K562 (cell line): Measurements from ENCODE around the gene ZNF124. TPM values are rescaled to one million over a fixed set of nuclear protein-coding genes. Genes with fewer than 3 reads are reported as not detected.

Experiments
- ATAC-seq: fragments of 200-7000 bp; cut with Tn5 transposase; 3 replicates; pipeline ENCODE4 v1.9.1; 2020; ENCODE audit warnings: moderate library complexity
- BruUV-seq: library from RNA; stranded (reverse); fragments of 400-500 nt; replicated peaks from 2 replicates; lab custom pipeline; 2021; lab: Mats Ljungman, UMichigan
- CTCF ChIA-PET: fragments of 300-600 bp; formaldehyde crosslinking; extraction: SDS; loops from one replicate; lab custom pipeline; 2021; ENCODE audit warnings: low intra/inter-chr PET ratio; lab: Yijun Ruan, JAX
- POLR2A ChIA-PET: fragments of 300-600, 350-650 bp; sonication (Branson Sonifier 250); formaldehyde crosslinking; extraction: SDS; loops from one replicate; lab custom pipeline; 2021; ENCODE audit warnings: antibody characterized with exemption, inconsistent platforms; lab: Yijun Ruan, JAX
- DNase-seq, 4 experiments: peaks; one replicate each; pipeline versions ENCODE4 v3.0.0 to v3.0.0-alpha.2; 2011 to 2018; ENCODE audit warnings: low spot score in 3 of 4, mixed read lengths in 3 of 4; ENCODE audit errors: extremely low read depth in 1 of 4
- FAIRE-seq: peaks from 2 replicates; lab custom pipeline; 2011; peaks lifted over from hg19 to GRCh38; lab: Jason Lieb, UNC
- H2AFZ ChIP-seq: 2 replicates; pipeline ENCODE4 v1.6.0; 2011; ENCODE audit warnings: low read depth, low read length, control low read depth, inconsistent platforms
- H3K27ac ChIP-seq: fragments of 200-600 bp; 3 replicates; pipeline ENCODE4 v1.8.0; 2011; ENCODE audit warnings: low read depth, mild to moderate bottlenecking, control low read depth, inconsistent platforms, low read length, moderate library complexity, mixed read lengths; ENCODE audit errors: extremely low read depth
- H3K27me3 ChIP-seq, 2 experiments: fragments of 300-600 bp in 1 of 2; 2 replicates in 1 of 2; 3 replicates in 1 of 2; pipeline versions ENCODE4 v1.6.0 to v1.8.0; 2011; ENCODE audit warnings: inconsistent platforms in 2 of 2, low read length in 2 of 2, mild to moderate bottlenecking in 1 of 2, mixed read lengths in 1 of 2, moderate library complexity in 1 of 2; ENCODE audit not compliant: control insufficient read depth in 2 of 2, insufficient read depth in 2 of 2
- H3K36me3 ChIP-seq: fragments of 300-600 bp; 3 replicates; pipeline ENCODE4 v1.8.0; 2011; ENCODE audit warnings: mild to moderate bottlenecking, low read length, inconsistent platforms; ENCODE audit not compliant: control insufficient read depth, insufficient read depth
- H3K4me1 ChIP-seq, 2 experiments: fragments of 200-600 bp in 1 of 2; replicated peaks in 1 of 2; 2 replicates in 1 of 2; 3 replicates in 1 of 2; pipeline versions ENCODE4 v1.5.1 to v1.8.0; 2011; ENCODE audit warnings: inconsistent platforms in 2 of 2, low read length in 2 of 2, mild to moderate bottlenecking in 1 of 2, mixed read lengths in 1 of 2, moderate library complexity in 1 of 2; ENCODE audit not compliant: control insufficient read depth in 2 of 2, insufficient read depth in 2 of 2
- H3K4me2 ChIP-seq: 2 replicates; pipeline ENCODE4 v1.6.1; 2011; ENCODE audit warnings: low read length, control low read depth, inconsistent platforms, mixed read lengths; ENCODE audit not compliant: insufficient read depth
- H3K4me3 ChIP-seq: fragments of 200-600 bp; sonication (generic), shearing (Covaris generic); 2 replicates; pipeline ENCODE4 v1.5.1; 2016; ENCODE audit warnings: control low read depth, inconsistent platforms
- H3K79me2 ChIP-seq: fragments of 200-600 bp; 3 replicates; pipeline ENCODE4 v1.8.0; 2011; ENCODE audit warnings: low read length, inconsistent platforms; ENCODE audit not compliant: control insufficient read depth, insufficient read depth
- H3K9ac ChIP-seq, 2 experiments: 2 replicates each; pipeline versions ENCODE4 v1.6.0 to v1.6.1; 2011; ENCODE audit warnings: low read depth in 2 of 2, low read length in 2 of 2, control low read depth in 1 of 2, inconsistent platforms in 1 of 2, mild to moderate bottlenecking in 1 of 2, mixed read lengths in 1 of 2; ENCODE audit not compliant: insufficient read depth in 1 of 2
- H3K9me1 ChIP-seq: one replicate; pipeline ENCODE4 v1.6.0; 2011; ENCODE audit warnings: inconsistent platforms, mild to moderate bottlenecking, low read length, moderate library complexity; ENCODE audit not compliant: control insufficient read depth, insufficient read depth
- H3K9me3 ChIP-seq: replicated peaks from 2 replicates; pipeline ENCODE4 v1.5.1; 2011; ENCODE audit warnings: low read depth, low read length, inconsistent platforms; ENCODE audit not compliant: control insufficient read depth, insufficient read depth
- H4K20me1 ChIP-seq: replicated peaks from 2 replicates; pipeline ENCODE4 v1.6.1; 2011; ENCODE audit warnings: low read length, inconsistent platforms, mixed read lengths; ENCODE audit not compliant: control insufficient read depth, insufficient read depth
- NR2C2 ChIP-seq, 2 experiments: fragments of 200-800 bp in 1 of 2; sonication (Bioruptor generic) in 1 of 2; sonication (generic) in 1 of 2; formaldehyde crosslinking in 1 of 2; IDR thresholded peaks; 2 replicates each; pipeline versions ENCODE4 v1.6.1 to v1.8.0; 2016 to 2022; ENCODE audit warnings: mild to moderate bottlenecking in 1 of 2, missing compliant biosample characterization in 1 of 2, missing genetic modification characterization in 1 of 2, missing genetic modification reagents in 1 of 2
- POLR2G ChIP-seq: fragments of 200-400 bp; formaldehyde crosslinking; IDR thresholded peaks from 2 replicates; pipeline ENCODE4 v1.6.1; 2017; ENCODE audit warnings: low read depth, mild to moderate bottlenecking, antibody characterized with exemption, low read length, moderate library complexity
- ZBTB33 ChIP-seq: sonication (generic); formaldehyde crosslinking; IDR thresholded peaks from 2 replicates; pipeline ENCODE4 v1.8.1; 2023; ENCODE audit warnings: mild to moderate bottlenecking, missing genetic modification reagents
- ZNF197 ChIP-seq: fragments of 200-800 bp; sonication (Bioruptor generic); IDR thresholded peaks from 2 replicates; pipeline ENCODE4 v1.6.1; 2016; ENCODE audit warnings: low read depth, missing genetic modification characterization, missing compliant biosample characterization
- ZNF778 ChIP-seq: fragments of 450-650 bp; formaldehyde crosslinking; IDR thresholded peaks from 2 replicates; pipeline ENCODE4 v1.4.0; 2020; ENCODE audit warnings: mild to moderate bottlenecking, moderate library complexity
- WGBS: fragments of 100-300 bp; shearing (Covaris generic); methylation state at CpG from one replicate; pipeline ENCODE4 v1.1.6; 2016; ENCODE audit warnings: low coverage, mixed read lengths; ENCODE audit not compliant: insufficient coverage; ENCODE audit errors: missing lambda C conversion rate; 5-methylcytosine and 5-hydroxymethylcytosine counted together
- in situ Hi-C: fragments of 300-500 bp; cut with MboI; formaldehyde crosslinking; loops from 4 replicates; pipeline ENCODE4 v1.15.0; 2018; ENCODE audit warnings: inconsistent platforms, mixed read lengths
- intact Hi-C: fragments of 100-400 bp; cut with micrococcal nuclease; formaldehyde crosslinking; loops from 2 replicates; pipeline ENCODE4 v1.14.2; 2022
- polyA plus RNA-seq, 8 experiments: library from polyadenylated mRNA; depleted of rRNA in 4 of 8; stranded (reverse) in 5 of 8; unstranded in 3 of 8; fragments of >200 nt; fragmentation: Nextera tagmentation in 2 of 8; fragmentation: Illumina TruSeq in 1 of 8; extraction: Ambion mirVana in 2 of 8; extraction: Trizol in 1 of 8; gene quantifications; 2 replicates each; pipeline versions ENCODE4 v1.2.1 to v1.2.3, GENCODE V29; 2011 to 2014; ENCODE audit warnings: inconsistent platforms in 1 of 8, missing spikeins in 1 of 8
- total RNA-seq, 7 experiments: library from RNA; depleted of rRNA in 6 of 7; stranded (reverse); fragments of >200 nt in 6 of 7; fragmentation: Illumina TruSeq in 2 of 7; extraction: Trizol in 2 of 7; gene quantifications; 2 replicates each; pipeline versions ENCODE4 v1.2.1 to v1.2.3, GENCODE V29; 2011 to 2021; ENCODE audit warnings: low replicate concordance in 1 of 7
- TF ChIP-seq, protein P1 (sequence below): fragments of 250-450 bp; sonication (Bioruptor Pico); IDR thresholded peaks from 2 replicates; pipeline ENCODE4 v1.4.0; 2020; ENCODE audit warnings: mild to moderate bottlenecking

ZNF124 gene
- total and polyA plus RNA-seq, 9 of the 15 experiments (the other 6 are each of a cell fraction or from before 2014, with no cell fraction given): 7.6 to 71.5 (median 20.2) TPM

- no peak for FAIRE-seq
- CTCF ChIA-PET: no interaction called here
- Histone ChIP-seq H3K9ac (0 out of 4 replicates have a peak overlapping the region, but pooled peaks of 1 of the 2 experiments have one; percentile 26), H3K9me1 (no peaks in the 10 kb centered on the region), H3K9me3 (peaks cover 9% of the 10 kb centered on the region), H3K4me2 (no peak overlapping the region), H3K27me3 (no peaks in the 10 kb centered on the region), H3K4me3 (no peak overlapping the region), H3K27ac (no peak overlapping the region), H3K79me2 (no peaks in the 10 kb centered on the region), H3K36me3 (no peaks in the 10 kb centered on the region), H3K4me1 (peaks cover 0 to 11% of the 10 kb centered on the region in 2 experiments; a peak in 2 of 5 replicates), H2AFZ (no peak overlapping the region), H4K20me1 (no peaks in the 10 kb centered on the region)
- peak; percentile 50; the same call in 2 of the 3 replicates for ATAC-seq
- intact Hi-C loops (no loop called here), in situ Hi-C loops (no loop called here)
- POLR2A ChIA-PET: interaction anchor here (0.6 kb wide), 1 partner anchor 101 kb away, joined by 3 read pairs; no protein-coding TSS in a partner anchor
- BruUV-seq: no TSS peak
- DNase-seq: no peak
- TF ChIP-seq ZBTB33: no peak
- TF ChIP-seq ZNF778 (CRISPR knock-in tag): no peak
- no peak for TF ChIP-seq NR2C2 (CRISPR knock-in tag; IDR thresholded peaks at IDR 0.05)
- no peak for TF ChIP-seq NR2C2 (tag; IDR thresholded peaks at IDR 0.05)
- TF ChIP-seq ZNF197 (CRISPR knock-in tag): no peak
- TF ChIP-seq POLR2G: 0 out of 2 replicates have a peak, but pooled peaks have one; percentile 21
- TF ChIP-seq, protein P1, sequence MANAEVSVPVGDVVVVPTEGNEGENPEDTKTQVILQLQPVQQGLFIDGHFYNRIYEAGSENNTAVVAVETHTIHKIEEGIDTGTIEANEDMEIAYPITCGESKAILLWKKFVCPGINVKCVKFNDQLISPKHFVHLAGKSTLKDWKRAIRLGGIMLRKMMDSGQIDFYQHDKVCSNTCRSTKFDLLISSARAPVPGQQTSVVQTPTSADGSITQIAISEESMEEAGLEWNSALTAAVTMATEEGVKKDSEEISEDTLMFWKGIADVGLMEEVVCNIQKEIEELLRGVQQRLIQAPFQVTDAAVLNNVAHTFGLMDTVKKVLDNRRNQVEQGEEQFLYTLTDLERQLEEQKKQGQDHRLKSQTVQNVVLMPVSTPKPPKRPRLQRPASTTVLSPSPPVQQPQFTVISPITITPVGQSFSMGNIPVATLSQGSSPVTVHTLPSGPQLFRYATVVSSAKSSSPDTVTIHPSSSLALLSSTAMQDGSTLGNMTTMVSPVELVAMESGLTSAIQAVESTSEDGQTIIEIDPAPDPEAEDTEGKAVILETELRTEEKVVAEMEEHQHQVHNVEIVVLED (CRISPR knock-in tag): no peak
- 64% methylated on average over 22 of the region's 22 CpGs for WGBS
These were observed 52.0 kb downstream of the ZNF124 start for GRCh38 chr1:247119600-247120407.
